ENCODE data around the gene COPRS.

Gene COPRS, protein sequence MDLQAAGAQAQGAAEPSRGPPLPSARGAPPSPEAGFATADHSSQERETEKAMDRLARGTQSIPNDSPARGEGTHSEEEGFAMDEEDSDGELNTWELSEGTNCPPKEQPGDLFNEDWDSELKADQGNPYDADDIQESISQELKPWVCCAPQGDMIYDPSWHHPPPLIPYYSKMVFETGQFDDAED

DNA sequence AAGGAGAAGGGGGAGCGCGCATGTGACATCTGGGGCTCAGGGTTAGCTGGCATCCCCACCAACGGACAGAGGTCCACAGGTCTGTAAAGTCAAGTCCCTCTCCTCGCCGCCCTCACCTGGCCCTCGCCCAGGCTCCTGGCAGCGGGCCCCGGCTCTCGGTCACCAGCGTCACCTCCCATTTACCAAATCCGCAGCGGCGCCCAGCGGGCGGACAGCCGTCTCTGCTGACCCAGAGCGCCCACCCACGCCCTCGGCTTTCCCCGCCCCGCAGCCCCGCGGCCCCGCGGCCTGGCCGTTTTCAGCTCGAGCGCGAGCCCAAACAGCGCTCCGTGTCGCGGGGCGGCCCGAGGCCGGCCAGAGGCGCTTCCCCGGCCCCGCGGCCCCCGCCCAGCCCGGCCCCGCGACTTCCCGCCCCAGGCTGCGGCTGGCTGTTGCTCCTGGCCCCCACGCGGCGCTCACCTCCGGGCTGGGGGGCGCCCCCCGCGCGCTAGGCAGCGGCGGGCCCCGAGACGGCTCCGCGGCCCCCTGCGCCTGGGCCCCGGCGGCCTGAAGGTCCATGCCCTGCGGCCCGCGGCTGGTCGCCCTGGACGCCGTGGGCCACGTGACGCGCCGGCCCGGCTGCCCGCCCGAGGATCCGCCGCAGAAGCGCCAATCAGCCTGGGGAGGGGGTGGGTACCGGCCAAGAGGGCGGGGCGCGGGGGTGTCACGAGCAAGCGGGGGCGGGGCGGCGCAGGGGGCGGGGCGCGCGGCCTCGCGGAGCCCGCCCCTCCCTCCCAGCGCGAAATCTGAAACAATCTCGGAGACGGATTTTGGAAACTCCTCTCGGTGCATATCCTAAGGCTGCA is at the start of gene COPRS:
TSS of gene COPRS (minus strand) at position 603 of the 845 bp plus-strand sequence. CDS start at position 558, 45 bp downstream.
- peaks cover 18% of the 10 kb centered on the region for H3K4me1 ChIP-seq (ENCODE audit: insufficient read depth, low read length)
- H3K4me3 ChIP-seq (ENCODE audit: low read length) = peak within 1 kb of the TSS; percentile 81
- no peaks in the 10 kb centered on the region for H3K27me3 ChIP-seq (ENCODE audit: insufficient read depth, low read length)
- peak within 1 kb of the TSS; percentile 73 for H2AFZ ChIP-seq (ENCODE audit: low read depth, low read length)
- peaks cover 23% of the 10 kb centered on the region for H3K36me3 ChIP-seq (ENCODE audit: insufficient read depth, low read length)
- H3K9me3 ChIP-seq (ENCODE audit: low read length) = no peaks in the 10 kb centered on the region

DNA sequence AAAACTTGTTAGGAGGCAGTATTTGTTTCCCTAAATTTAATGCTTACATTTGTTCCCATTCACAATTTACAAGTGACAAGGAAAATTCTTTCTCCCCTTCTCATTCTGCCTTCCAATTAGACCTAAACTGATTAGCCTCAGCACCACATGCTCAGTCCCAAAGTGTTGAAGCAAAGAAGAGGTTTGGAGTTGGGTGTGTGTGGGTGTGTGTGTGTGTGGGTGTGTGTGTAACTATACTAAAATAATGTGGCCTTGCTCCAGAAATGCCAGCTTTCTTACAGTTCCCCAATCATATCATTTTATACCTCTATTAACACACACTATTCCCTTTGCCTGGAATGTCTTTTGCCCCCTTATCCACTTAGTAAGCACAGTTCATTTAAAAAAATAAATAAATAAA is 49.3 kb upstream of the COPRS start:
- Histone ChIP-seq H3K4me1 (ENCODE audit: insufficient read depth, low read length) (no peaks in the 10 kb centered on the region), H3K9me3 (ENCODE audit: low read length) (no peaks in the 10 kb centered on the region), H3K27me3 (ENCODE audit: insufficient read depth, low read length) (no peaks in the 10 kb centered on the region), H3K4me3 (ENCODE audit: low read length) (no peak overlapping the region), H3K36me3 (ENCODE audit: insufficient read depth, low read length) (no peaks in the 10 kb centered on the region), H2AFZ (ENCODE audit: low read depth, low read length) (no peak overlapping the region)

DNA sequence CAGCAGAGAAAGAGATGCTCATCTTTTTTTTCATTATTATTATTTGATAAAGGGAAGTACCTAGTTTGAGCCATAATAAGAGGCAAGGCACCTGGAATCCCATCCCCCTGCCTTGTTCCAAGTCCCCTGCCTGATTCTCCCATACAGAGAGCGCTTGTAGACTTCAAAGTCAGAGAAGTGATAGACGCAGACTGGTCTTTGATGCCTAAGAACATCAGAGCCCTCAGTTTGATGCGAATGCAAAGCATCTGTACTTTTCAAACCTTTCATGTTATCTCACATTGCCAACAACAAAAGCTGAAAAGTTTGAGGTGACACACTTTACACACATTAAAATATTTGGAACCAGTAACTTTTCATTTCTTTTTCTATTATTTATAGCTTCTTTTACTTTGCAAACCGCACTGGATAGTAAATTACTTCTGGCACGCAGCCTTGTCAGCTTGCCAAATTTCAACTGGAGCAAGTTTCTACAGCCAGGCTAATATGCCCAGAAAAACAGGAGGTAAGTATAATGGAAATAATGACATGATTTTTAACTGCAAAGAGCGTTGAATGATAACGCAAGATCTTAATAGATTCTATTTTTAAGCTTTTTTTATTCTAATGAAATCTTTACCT is 48.4 kb upstream of the COPRS start:
- no peaks in the 10 kb centered on the region for H3K4me1 ChIP-seq (ENCODE audit: insufficient read depth, low read length)
- H3K36me3 ChIP-seq (ENCODE audit: insufficient read depth, low read length) = no peaks in the 10 kb centered on the region
- no peaks in the 10 kb centered on the region for H3K9me3 ChIP-seq (ENCODE audit: low read length)
- no peaks in the 10 kb centered on the region for H3K27me3 ChIP-seq (ENCODE audit: insufficient read depth, low read length)
- no peak overlapping the region for H2AFZ ChIP-seq (ENCODE audit: low read depth, low read length)
- H3K4me3 ChIP-seq (ENCODE audit: low read length) = no peak overlapping the region

DNA sequence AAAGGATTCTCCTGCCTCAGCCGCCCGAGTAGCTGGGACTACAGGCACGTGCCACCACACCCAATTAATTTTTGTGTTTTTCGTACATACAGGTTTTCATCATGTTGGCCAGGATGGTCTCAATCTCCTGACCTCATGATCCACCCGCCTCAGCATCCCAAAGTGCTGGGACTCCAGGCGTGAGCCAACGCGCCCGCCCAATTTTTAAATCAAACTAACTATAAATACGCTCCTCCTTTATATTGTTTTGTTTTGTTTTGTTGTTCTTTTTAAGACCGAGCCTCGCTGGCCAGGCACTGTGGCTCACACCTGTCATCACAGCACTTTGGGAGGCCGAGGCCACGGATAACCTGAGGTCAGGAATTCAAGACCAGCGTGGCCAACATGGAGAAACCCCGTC is 44.4 kb upstream of the COPRS start:
- H2AFZ ChIP-seq (ENCODE audit: low read depth, low read length) = no peak overlapping the region
- no peak overlapping the region for H3K4me3 ChIP-seq (ENCODE audit: low read length)
- peaks cover 3% of the 10 kb centered on the region for H3K4me1 ChIP-seq (ENCODE audit: insufficient read depth, low read length)
- H3K36me3 ChIP-seq (ENCODE audit: insufficient read depth, low read length) = peaks cover 8% of the 10 kb centered on the region
- no peaks in the 10 kb centered on the region for H3K9me3 ChIP-seq (ENCODE audit: low read length)
- H3K27me3 ChIP-seq (ENCODE audit: insufficient read depth, low read length) = no peaks in the 10 kb centered on the region

DNA sequence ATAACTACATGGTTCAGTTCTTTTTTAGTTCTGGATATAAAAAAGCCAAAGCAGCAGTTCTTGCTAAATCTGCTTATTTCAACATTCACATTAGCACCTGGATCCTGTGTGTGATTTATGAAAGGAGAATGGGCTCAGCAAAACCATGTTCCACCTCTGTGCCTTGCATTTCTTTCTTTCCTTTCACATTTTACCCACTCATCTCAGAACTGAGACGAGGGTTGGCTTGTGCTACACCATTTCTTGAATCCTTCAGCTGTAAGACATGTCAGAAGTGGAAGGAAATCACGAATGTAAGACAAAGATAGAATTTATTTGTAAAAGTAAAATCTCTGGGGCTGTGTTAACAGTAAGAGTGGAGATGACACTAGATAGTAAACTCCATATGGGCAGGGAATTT is 43.6 kb upstream of the COPRS start:
- H2AFZ ChIP-seq (ENCODE audit: low read depth, low read length) = peak overlapping the region; percentile 76
- no peaks in the 10 kb centered on the region for H3K9me3 ChIP-seq (ENCODE audit: low read length)
- peaks cover 15% of the 10 kb centered on the region for H3K36me3 ChIP-seq (ENCODE audit: insufficient read depth, low read length)
- H3K4me3 ChIP-seq (ENCODE audit: low read length) = no peak overlapping the region
- H3K27me3 ChIP-seq (ENCODE audit: insufficient read depth, low read length) = no peaks in the 10 kb centered on the region
- peaks cover 3% of the 10 kb centered on the region for H3K4me1 ChIP-seq (ENCODE audit: insufficient read depth, low read length)

DNA sequence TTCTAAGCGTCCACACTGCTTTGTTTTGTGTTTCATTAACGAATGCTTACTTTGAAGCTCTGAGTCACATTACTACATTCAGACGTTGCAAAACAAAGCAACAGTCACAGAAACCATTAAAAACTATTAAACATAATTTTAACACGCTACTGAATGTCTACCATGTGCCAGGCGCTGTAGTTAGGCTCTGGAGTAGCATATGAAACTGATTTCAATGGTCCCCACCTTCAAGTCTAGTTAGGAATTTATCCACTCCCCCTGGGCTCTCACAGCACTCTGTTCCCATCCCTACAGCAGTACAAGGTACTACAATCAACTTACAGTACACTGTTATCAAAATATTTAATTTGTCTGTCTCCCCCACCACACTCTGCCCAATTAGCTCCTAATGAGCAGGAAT is 41.8 kb upstream of the COPRS start:
- peaks cover 30% of the 10 kb centered on the region for H3K36me3 ChIP-seq (ENCODE audit: insufficient read depth, low read length)
- H3K4me3 ChIP-seq (ENCODE audit: low read length) = peak overlapping the region; percentile 70
- peaks cover 3% of the 10 kb centered on the region for H3K4me1 ChIP-seq (ENCODE audit: insufficient read depth, low read length)
- peak overlapping the region; percentile 10 for H2AFZ ChIP-seq (ENCODE audit: low read depth, low read length)
- H3K9me3 ChIP-seq (ENCODE audit: low read length) = no peaks in the 10 kb centered on the region
- H3K27me3 ChIP-seq (ENCODE audit: insufficient read depth, low read length) = no peaks in the 10 kb centered on the region

DNA sequence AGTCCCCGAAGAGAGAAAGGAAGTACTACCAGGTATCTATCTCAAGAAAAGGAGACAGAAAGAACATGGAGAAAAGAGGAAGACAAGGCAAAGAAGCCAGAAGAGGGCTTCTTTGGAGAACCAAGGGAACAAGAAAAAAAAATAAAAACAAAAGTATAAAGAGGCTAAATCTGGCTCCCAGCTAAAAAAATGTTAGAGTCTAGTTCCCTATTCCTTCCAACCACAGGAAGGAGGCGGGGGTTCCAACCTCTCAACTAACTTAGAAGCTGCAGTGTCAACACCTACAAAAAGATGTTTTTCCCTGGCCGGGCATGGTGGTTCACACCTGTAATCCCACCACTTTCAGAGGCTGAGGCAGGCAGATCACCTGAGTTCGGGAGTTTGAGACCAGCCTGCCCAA is 29.1 kb upstream of the COPRS start:
- Histone ChIP-seq H3K4me1 (ENCODE audit: insufficient read depth, low read length) (no peaks in the 10 kb centered on the region), H2AFZ (ENCODE audit: low read depth, low read length) (no peak overlapping the region), H3K9me3 (ENCODE audit: low read length) (no peaks in the 10 kb centered on the region), H3K36me3 (ENCODE audit: insufficient read depth, low read length) (peaks cover 74% of the 10 kb centered on the region), H3K27me3 (ENCODE audit: insufficient read depth, low read length) (no peaks in the 10 kb centered on the region), H3K4me3 (ENCODE audit: low read length) (no peak overlapping the region)

DNA sequence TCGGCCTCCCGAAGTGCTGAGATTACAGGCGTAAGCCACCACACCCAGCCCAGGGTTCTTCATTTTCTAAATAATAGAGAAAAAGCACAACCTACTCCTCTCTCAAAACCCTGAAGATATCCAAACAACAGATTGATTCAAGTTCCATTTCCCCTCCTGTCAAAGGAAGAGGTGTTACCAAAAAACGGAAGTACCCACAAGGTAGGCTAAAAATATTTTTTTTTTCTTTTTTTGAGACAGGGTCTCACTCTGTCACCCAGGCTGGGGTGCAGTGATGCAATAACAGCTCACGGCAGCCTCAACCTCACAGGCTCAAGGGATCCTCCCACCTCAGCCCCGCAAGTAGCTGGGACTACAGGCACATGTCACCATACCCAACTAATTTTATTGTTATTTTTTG is 23.5 kb upstream of the COPRS start:
- no peaks in the 10 kb centered on the region for H3K9me3 ChIP-seq (ENCODE audit: low read length)
- peaks cover 15% of the 10 kb centered on the region for H3K4me1 ChIP-seq (ENCODE audit: insufficient read depth, low read length)
- H3K36me3 ChIP-seq (ENCODE audit: insufficient read depth, low read length) = peaks cover 80% of the 10 kb centered on the region
- no peak overlapping the region for H2AFZ ChIP-seq (ENCODE audit: low read depth, low read length)
- H3K27me3 ChIP-seq (ENCODE audit: insufficient read depth, low read length) = no peaks in the 10 kb centered on the region
- H3K4me3 ChIP-seq (ENCODE audit: low read length) = no peak overlapping the region

DNA sequence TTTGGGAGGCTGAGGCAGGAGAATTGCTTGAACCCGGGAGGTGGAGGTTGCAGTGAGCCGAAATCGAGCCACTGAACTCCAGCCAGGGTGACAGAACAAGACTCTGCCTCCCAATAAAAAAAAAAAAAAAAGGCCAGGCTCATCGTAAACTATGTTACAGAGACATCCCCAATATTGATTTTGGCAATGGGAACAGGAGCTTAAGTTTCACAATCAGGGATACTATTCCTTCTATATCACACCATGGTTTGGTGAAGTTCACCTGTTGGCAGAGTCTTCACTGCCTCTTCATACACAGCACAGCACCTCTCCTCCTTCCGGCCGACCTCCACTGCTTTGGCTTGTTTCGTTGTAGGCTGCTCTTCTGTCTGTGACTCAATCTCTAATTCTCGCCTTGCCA is 21.3 kb upstream of the COPRS start:
- Histone ChIP-seq H3K36me3 (ENCODE audit: insufficient read depth, low read length) (peaks cover 78% of the 10 kb centered on the region), H3K4me3 (ENCODE audit: low read length) (no peak overlapping the region), H2AFZ (ENCODE audit: low read depth, low read length) (no peak overlapping the region), H3K27me3 (ENCODE audit: insufficient read depth, low read length) (no peaks in the 10 kb centered on the region), H3K9me3 (ENCODE audit: low read length) (no peaks in the 10 kb centered on the region), H3K4me1 (ENCODE audit: insufficient read depth, low read length) (peaks cover 18% of the 10 kb centered on the region)

DNA sequence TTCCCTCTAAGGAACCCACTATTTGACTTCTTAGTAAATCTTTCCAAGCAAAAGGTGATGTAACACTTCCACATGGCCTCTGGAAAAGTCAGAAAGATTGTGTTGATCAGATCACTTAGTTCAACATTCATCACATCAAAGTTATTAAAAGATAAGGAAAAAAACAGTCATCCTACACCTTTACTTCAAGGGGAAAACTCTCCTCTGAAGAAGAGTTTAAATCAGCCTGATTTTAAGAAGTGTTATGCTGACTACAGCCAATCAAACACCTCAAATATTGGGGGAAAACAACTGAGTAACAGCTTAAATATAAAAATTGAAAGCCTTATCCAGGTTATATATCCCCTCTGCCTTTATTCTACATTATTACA is 19.6 kb upstream of the COPRS start:
- H3K36me3 ChIP-seq (ENCODE audit: insufficient read depth, low read length) = peaks cover 77% of the 10 kb centered on the region
- H3K4me1 ChIP-seq (ENCODE audit: insufficient read depth, low read length) = peaks cover 18% of the 10 kb centered on the region
- no peaks in the 10 kb centered on the region for H3K9me3 ChIP-seq (ENCODE audit: low read length)
- no peak overlapping the region for H2AFZ ChIP-seq (ENCODE audit: low read depth, low read length)
- H3K27me3 ChIP-seq (ENCODE audit: insufficient read depth, low read length) = no peaks in the 10 kb centered on the region
- no peak overlapping the region for H3K4me3 ChIP-seq (ENCODE audit: low read length)

DNA sequence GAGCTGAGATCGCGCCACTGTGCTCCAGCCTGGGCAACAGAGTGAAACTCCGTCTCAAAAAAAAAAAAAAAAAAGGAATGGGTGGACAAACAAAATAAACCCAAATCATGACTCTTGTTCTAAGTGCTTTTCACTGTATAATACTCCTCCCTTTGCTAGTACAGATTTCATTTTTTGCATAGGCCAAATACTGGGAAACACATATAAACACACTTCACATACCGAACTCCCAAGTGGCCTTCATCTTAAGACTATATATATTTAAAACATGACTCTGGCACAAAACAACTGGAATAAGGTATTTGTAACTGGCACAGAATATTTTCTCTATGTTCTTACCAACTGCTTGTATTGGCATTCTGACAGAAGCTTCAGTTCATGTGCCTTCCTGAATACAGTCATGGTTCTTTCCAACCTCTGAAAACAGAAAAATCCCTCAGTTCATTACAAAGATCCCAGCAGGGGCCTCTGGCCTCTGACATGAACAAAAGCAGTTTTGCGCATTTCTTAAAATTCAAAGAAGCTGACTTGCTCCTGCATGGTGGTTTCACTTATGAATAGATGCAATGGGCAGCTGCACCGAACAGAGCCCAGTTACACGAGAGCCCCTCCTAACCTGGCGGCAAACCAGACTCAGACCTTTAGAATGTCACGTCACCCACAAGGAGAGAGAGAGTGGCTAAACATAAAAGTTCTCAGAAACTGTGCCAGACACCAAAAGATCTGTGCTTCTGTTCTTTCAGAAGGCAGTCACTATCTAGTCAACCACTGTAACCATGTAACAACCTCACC is 19.1 kb upstream of the COPRS start:
- peaks cover 78% of the 10 kb centered on the region for H3K36me3 ChIP-seq (ENCODE audit: insufficient read depth, low read length)
- H3K9me3 ChIP-seq (ENCODE audit: low read length) = no peaks in the 10 kb centered on the region
- no peak overlapping the region for H3K4me3 ChIP-seq (ENCODE audit: low read length)
- no peak overlapping the region for H2AFZ ChIP-seq (ENCODE audit: low read depth, low read length)
- no peaks in the 10 kb centered on the region for H3K27me3 ChIP-seq (ENCODE audit: insufficient read depth, low read length)
- H3K4me1 ChIP-seq (ENCODE audit: insufficient read depth, low read length) = peaks cover 18% of the 10 kb centered on the region

DNA sequence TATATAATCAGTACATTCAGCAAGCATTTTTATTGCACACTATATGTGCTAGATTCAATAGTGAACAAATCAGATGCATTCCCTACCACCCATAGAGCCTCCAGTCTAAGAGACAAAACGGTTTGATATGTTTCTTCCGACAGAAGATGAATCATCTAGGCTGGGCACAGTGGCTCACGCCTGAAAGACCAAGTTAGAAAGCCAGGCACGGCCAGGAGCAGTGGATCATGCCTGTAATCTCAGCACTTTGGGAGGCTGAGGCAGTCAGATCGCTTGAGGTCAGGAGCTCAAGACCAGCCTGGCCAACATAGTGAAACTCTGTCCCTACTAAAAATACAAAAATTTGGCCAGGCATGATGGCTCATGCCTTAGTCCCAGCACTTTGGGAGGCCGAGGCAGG is 18.3 kb upstream of the COPRS start:
- Histone ChIP-seq H3K27me3 (ENCODE audit: insufficient read depth, low read length) (no peaks in the 10 kb centered on the region), H3K4me1 (ENCODE audit: insufficient read depth, low read length) (peaks cover 18% of the 10 kb centered on the region), H3K36me3 (ENCODE audit: insufficient read depth, low read length) (peaks cover 81% of the 10 kb centered on the region)

DNA sequence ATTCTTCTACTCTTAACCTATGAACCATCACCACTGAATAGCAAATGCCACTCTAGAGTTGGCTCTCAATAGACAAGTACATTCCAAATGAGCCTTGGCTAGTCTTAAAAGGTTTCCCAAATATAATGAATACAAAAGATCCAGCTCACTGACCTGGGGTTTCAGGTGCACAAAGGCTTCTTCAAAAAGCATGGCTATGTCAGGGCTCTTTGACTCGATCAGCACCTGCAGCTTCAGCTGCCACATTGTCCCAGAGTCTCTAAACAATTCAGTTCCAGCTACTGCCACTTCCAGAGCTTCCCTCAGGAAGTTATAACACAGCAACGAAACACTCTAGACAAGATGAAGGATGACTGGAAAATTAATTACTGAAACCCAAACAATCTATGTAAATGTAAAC is 16.0 kb upstream of the COPRS start:
- Histone ChIP-seq H3K9me3 (ENCODE audit: low read length) (no peaks in the 10 kb centered on the region), H3K36me3 (ENCODE audit: insufficient read depth, low read length) (peaks cover 79% of the 10 kb centered on the region), H3K27me3 (ENCODE audit: insufficient read depth, low read length) (no peaks in the 10 kb centered on the region), H3K4me3 (ENCODE audit: low read length) (no peak overlapping the region), H2AFZ (ENCODE audit: low read depth, low read length) (no peak overlapping the region), H3K4me1 (ENCODE audit: insufficient read depth, low read length) (peaks cover 18% of the 10 kb centered on the region)

More for the DNA sequence above, 18.3 kb upstream of the COPRS start:
- no peak overlapping the region for H2AFZ ChIP-seq (ENCODE audit: low read depth, low read length)
- H3K4me3 ChIP-seq (ENCODE audit: low read length) = no peak overlapping the region
- no peaks in the 10 kb centered on the region for H3K9me3 ChIP-seq (ENCODE audit: low read length)

All from neuron (in vitro differentiated cells).